ENCODE data around the gene PTPN20. TPM values are rescaled to one million over a fixed set of nuclear protein-coding genes. Genes with fewer than 3 reads are reported as not detected.
A peak's percentile ranks its signal among the peaks of the same experiment; 100 is the strongest.

The PTPN20 gene
- total RNA-seq, 1 donor: 8.0 TPM

DNA sequence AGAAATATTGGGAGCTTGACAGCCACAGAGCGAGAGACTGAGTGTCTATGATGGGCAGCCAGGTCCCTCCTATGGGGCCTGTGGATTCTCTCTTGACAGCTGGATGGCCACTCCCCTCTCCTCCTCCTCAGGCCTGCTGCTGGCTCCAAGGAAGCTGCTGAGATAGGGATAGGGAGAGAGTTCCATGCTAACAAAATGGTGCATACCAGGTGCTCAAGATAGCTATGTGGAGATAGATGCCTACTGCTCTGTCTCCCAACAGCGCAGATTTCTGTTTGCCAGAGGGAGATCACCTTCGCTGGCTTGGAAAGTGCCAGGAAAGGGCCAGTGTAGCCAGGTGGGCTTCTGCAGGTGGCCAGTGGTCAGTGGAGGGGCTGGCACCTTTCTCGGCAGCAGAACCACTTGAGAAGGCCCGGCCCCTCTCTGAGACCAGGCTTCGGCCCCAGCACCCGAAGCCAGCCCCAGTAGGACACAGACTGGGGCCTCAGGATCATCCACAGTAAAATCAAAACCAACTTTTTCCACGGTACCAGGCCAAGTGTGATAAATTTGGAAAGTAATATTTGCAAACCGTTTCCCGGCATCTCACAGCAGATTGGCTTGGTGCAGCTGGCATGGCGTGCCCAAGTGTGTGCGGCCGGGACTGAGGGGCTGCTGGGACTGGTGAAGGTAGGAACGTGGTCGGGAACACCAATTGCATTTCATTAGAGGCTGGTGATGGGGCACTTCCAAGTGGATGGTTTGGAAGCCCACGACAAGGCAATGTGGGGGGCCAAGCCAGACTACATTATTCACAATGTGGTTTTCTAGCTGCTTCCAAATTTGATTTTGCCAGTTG, 139.6 kb downstream of the PTPN20 start:
- H4K20me1 ChIP-seq (ENCODE audit: insufficient read depth, low read length): no peaks in the 10 kb centered on the region
- no peaks in the 10 kb centered on the region for H3K9me3 ChIP-seq (ENCODE audit: low read depth, low read length)
- no peaks in the 10 kb centered on the region for H3K36me3 ChIP-seq (ENCODE audit: insufficient read depth, low read length)
- H3K27me3 ChIP-seq (ENCODE audit: insufficient read depth, low read length): peaks cover 4% of the 10 kb centered on the region
- H3K79me2 ChIP-seq (ENCODE audit: insufficient read depth, low read length): no peaks in the 10 kb centered on the region
- no peak overlapping the region for H3K27ac ChIP-seq (ENCODE audit: low read depth, low read length)
- DNase-seq (ENCODE audit: insufficient read length, low spot score, missing footprints): peak; percentile 91
- no peak overlapping the region for H2AFZ ChIP-seq (ENCODE audit: low read length)
- TF ChIP-seq, protein P1, sequence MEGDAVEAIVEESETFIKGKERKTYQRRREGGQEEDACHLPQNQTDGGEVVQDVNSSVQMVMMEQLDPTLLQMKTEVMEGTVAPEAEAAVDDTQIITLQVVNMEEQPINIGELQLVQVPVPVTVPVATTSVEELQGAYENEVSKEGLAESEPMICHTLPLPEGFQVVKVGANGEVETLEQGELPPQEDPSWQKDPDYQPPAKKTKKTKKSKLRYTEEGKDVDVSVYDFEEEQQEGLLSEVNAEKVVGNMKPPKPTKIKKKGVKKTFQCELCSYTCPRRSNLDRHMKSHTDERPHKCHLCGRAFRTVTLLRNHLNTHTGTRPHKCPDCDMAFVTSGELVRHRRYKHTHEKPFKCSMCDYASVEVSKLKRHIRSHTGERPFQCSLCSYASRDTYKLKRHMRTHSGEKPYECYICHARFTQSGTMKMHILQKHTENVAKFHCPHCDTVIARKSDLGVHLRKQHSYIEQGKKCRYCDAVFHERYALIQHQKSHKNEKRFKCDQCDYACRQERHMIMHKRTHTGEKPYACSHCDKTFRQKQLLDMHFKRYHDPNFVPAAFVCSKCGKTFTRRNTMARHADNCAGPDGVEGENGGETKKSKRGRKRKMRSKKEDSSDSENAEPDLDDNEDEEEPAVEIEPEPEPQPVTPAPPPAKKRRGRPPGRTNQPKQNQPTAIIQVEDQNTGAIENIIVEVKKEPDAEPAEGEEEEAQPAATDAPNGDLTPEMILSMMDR (IDR thresholded peaks at IDR 0.05; ENCODE audit: extremely low read depth, low read depth, low read length): no peak
- H3K4me1 ChIP-seq (ENCODE audit: insufficient read depth, low read length): peaks cover 4% of the 10 kb centered on the region
- H3K4me2 ChIP-seq (ENCODE audit: insufficient read depth, low read length): no peak overlapping the region
- no peak overlapping the region for H3K4me3 ChIP-seq (ENCODE audit: insufficient read depth, low read length)

DNA sequence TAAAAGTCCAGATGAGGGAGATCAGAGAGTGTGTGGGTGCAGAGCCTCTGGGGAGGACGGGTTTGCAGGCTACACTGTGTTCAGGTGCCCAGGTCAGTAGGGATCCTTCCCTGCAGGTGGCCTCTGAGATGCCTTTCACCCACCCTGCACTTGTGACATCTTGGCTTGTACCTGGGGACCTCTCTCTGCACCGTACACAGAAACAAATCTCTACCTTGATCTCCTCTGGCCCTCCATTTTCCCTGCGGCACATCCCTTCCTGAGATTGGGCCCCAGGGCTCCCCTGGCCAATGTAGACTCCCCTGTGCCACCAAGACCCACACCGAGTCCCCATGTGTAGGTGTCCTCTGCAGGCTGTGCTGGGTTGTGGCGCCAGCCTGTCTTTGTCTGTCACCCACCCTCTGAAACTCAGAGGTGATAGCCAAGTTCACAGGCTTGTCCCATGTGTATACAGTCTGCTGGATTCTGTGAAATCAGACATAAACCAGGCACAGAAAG, 140.6 kb downstream of the PTPN20 start:
- Histone ChIP-seq H3K27me3 (ENCODE audit: insufficient read depth, low read length) (peaks cover 4% of the 10 kb centered on the region), H3K9me3 (ENCODE audit: low read depth, low read length) (no peaks in the 10 kb centered on the region), H3K4me3 (ENCODE audit: insufficient read depth, low read length) (no peak overlapping the region), H3K79me2 (ENCODE audit: insufficient read depth, low read length) (no peaks in the 10 kb centered on the region), H2AFZ (ENCODE audit: low read length) (no peak overlapping the region), H3K27ac (ENCODE audit: low read depth, low read length) (no peak overlapping the region), H3K4me1 (ENCODE audit: insufficient read depth, low read length) (peaks cover 4% of the 10 kb centered on the region), H4K20me1 (ENCODE audit: insufficient read depth, low read length) (no peaks in the 10 kb centered on the region), H3K36me3 (ENCODE audit: insufficient read depth, low read length) (no peaks in the 10 kb centered on the region), H3K4me2 (ENCODE audit: insufficient read depth, low read length) (no peak overlapping the region)
- TF ChIP-seq, protein P1 (IDR thresholded peaks at IDR 0.05; ENCODE audit: extremely low read depth, low read depth, low read length): no peak
- no peak for DNase-seq (ENCODE audit: insufficient read length, low spot score, missing footprints)
